Measurements from ENCODE around the gene CYP1B1. TPM values are rescaled to one million over a fixed set of nuclear protein-coding genes. Genes with fewer than 3 reads are reported as not detected.

Gene CYP1B1
- total and polyA plus RNA-seq, 2 of the 4 experiments (the other 2 are of a cell fraction) = 0.65 to 1.1 TPM

GRCh38 chr2:38104598-38104997, 28.6 kb upstream of the CYP1B1 start:
- H2AK5ac ChIP-seq (ENCODE audit: low read depth, low read length) = no peak overlapping the region
- CTCF ChIA-PET = no interaction called here
- no peaks in the 10 kb centered on the region for H4K20me1 ChIP-seq (ENCODE audit: insufficient read depth, low read length)
- POLR2A ChIA-PET (ENCODE audit: unreplicated experiment) = no interaction called here
- no peak overlapping the region for H3K9ac ChIP-seq (ENCODE audit: low read depth, low read length)
- dilution Hi-C loops (cut with HindIII; ENCODE audit: low sequenced_read_pairs, unreplicated experiment) (no loop called here), intact Hi-C loops (cut with micrococcal nuclease) (no loop called here), in situ Hi-C loops (cut with MboI; ENCODE audit: low sequenced_read_pairs) (no loop called here)
- peaks cover 2% of the 10 kb centered on the region; the same call in 1 of the 2 replicates for H3K9me1 ChIP-seq (ENCODE audit: insufficient read depth, low read length)
- no peak overlapping the region for H2AFZ ChIP-seq (replicated peaks; ENCODE audit: low read length, poor library complexity)
- no peak overlapping the region for H3K18ac ChIP-seq (ENCODE audit: low read depth, low read length)
- WGBS, 2 experiments (ENCODE audit: extremely low coverage in 2 of 2, insufficient read length in 1 of 2) = no CpG with 5 or more reads among the region's 3 CpGs
- no peak overlapping the region for H2BK15ac ChIP-seq (ENCODE audit: low read depth, low read length)
- no peak overlapping the region for H4K5ac ChIP-seq (ENCODE audit: low read depth, low read length)
- no peak overlapping the region for H3K4ac ChIP-seq (ENCODE audit: low read depth, low read length)
- no peak overlapping the region for H3K56ac ChIP-seq (ENCODE audit: extremely low read depth, insufficient read depth, low read length)
- peaks cover 6% of the 10 kb centered on the region for H3K4me1 ChIP-seq (ENCODE audit: control insufficient read depth, insufficient read depth, low read length)
- no peak overlapping the region for H3K23ac ChIP-seq (ENCODE audit: low read depth, low read length)
- H2AK9ac ChIP-seq (replicated peaks; ENCODE audit: low read depth, low read length, poor library complexity) = no peak overlapping the region
- no peak overlapping the region for H2BK120ac ChIP-seq (ENCODE audit: low read depth, low read length)
- no peak for DNase-seq
- H3K4me3 ChIP-seq (ENCODE audit: insufficient read depth, low read depth, low read length) = no peak overlapping the region
- H3K14ac ChIP-seq (replicated peaks; ENCODE audit: low read depth, low read length) = no peak overlapping the region
- no peaks in the 10 kb centered on the region for H3K36me3 ChIP-seq (ENCODE audit: control insufficient read depth, insufficient read depth, low read length)
- no peak overlapping the region for H3K27ac ChIP-seq (ENCODE audit: insufficient read depth, low read length)
- peaks cover 2% of the 10 kb centered on the region; the same call in 1 of the 2 replicates for H3K9me3 ChIP-seq (ENCODE audit: control insufficient read depth, insufficient read depth, low read length)
- H4K8ac ChIP-seq (ENCODE audit: low read depth in 2 of 2, low read length in 2 of 2) = no peak overlapping the region
- H2BK20ac ChIP-seq (ENCODE audit: low read depth, low read length) = no peak overlapping the region
- peaks cover 9% of the 10 kb centered on the region for H3K27me3 ChIP-seq (ENCODE audit: control insufficient read depth, insufficient read depth, low read length)
- no peak for ATAC-seq (ENCODE audit: low read depth)
- TF ChIP-seq POLR2A (IDR thresholded peaks at IDR 0.05; ENCODE audit: low read depth, low read length) (no peak), BHLHE40 (IDR thresholded peaks at IDR 0.05; ENCODE audit: low read depth, low read length) (no peak), NFE2L2 (IDR thresholded peaks at IDR 0.05; ENCODE audit: low read depth, low read length) (no peak), MAZ (IDR thresholded peaks at IDR 0.05; ENCODE audit: borderline replicate concordance, low read depth, low read length) (no peak), CTCF (conservative IDR thresholded peaks at IDR 0.05; ENCODE audit: low read depth, low read length) (no peak), USF2 (IDR thresholded peaks at IDR 0.05; ENCODE audit: low read depth, low read length) (no peak), CEBPB (IDR thresholded peaks at IDR 0.05; ENCODE audit: low read depth, low read length) (no peak), RCOR1 (IDR thresholded peaks at IDR 0.05; ENCODE audit: insufficient replicate concordance, low read length) (no peak), MAFK (IDR thresholded peaks at IDR 0.05; ENCODE audit: low read depth, low read length) (no peak)
- BruUV-seq (replicated peaks) = no TSS peak
- H3K79me1 ChIP-seq (ENCODE audit: low read depth in 1 of 2, low read length in 2 of 2) = no peaks in the 10 kb centered on the region
- no peak overlapping the region for H3K4me2 ChIP-seq (ENCODE audit: low read depth, low read length)
- no peak overlapping the region for H4K91ac ChIP-seq (ENCODE audit: insufficient read depth, low read depth, low read length)
- H2BK5ac ChIP-seq (ENCODE audit: low read depth, low read length, poor library complexity, severe bottlenecking) = no peak overlapping the region

All from IMR-90 (cell line).